HG02981 (cell line): ENCODE results near the gene TRPM3.
A peak's percentile ranks its signal among the peaks of the same experiment; 100 is the strongest.

Experiments used
- ATAC-seq: cut with Tn5 transposase; IDR thresholded peaks from one replicate; pipeline ENCODE4 v1.9.1; 2021; ENCODE audit warnings: mild to moderate bottlenecking, moderate library complexity; ENCODE audit not compliant: unreplicated experiment

TRPM3 gene

GRCh38 chr9:70951749-70952727 lies 169.4 kb downstream of the TRPM3 start:
- no peak for ATAC-seq

DNA sequence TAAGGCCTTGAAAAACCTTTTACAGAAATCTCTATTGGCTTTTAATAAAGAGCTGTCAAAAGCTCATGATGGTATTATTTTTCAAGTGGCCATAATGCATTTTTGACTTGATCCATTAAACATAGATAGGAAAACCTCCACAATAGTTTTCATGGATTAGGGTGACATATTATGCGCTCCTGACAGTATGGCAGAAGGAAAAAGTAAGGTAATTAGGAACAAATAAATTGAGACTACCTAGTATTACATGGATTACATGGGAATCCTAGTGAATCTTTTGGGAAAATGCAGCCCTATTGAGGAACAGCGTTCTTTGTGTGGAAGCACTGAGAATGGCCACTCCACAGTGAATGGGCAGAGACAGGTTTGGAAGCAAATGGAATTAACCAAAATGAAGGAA lies 171.2 kb downstream of the TRPM3 start:
- ATAC-seq = no peak

- no peak for ATAC-seq
Observed at GRCh38 chr9:70949239-70949638, 172.2 kb downstream of the TRPM3 start.

DNA sequence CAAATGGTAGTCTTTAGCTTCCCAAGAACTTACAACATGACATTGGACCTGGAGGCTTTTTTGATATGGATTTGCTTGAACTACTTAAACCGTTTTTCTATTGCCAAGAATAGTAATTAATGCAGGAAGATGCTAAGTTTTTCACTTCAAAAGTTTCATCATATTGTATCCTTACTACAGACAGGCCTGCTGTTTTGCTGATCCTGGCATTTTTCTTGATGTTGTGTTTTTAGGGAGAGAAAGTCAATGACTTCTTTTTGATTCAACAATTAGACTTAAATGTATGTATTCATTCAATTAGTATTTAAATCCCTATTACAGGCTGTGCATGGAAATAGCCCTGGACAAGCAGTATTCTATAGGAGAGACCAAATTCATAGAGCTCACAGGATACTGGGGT lies 172.7 kb downstream of the TRPM3 start:
- ATAC-seq = no peak

- ATAC-seq = no peak
Observed at GRCh38 chr9:70947511-70947910, 173.9 kb downstream of the TRPM3 start.

GRCh38 chr9:70947086-70947485 lies 174.3 kb downstream of the TRPM3 start:
- ATAC-seq = no peak

DNA sequence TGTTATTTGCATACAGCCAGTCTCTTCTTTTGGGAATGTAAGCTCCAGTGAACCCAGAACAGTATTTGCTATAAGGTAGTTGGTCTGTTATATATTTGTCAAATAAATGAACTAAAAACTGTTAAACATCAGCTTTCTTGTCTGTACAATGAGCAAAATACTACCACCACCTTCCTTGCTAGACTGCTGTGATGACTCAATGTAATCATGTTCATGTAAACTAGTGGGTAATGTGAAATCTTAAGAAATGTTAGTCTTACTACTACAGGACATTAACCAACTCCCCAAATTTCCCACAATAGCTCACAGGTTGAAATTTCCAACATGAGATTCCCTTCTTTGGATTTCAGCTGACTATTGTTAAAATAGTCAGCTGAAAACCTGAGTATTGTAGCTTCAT lies 176.1 kb downstream of the TRPM3 start:
- no peak for ATAC-seq

- ATAC-seq = no peak
Observed at GRCh38 chr9:70941191-70941590, 180.2 kb downstream of the TRPM3 start.

GRCh38 chr9:70940605-70941004 lies 180.8 kb downstream of the TRPM3 start:
- ATAC-seq = no peak

GRCh38 chr9:70936536-70936935 lies 184.9 kb downstream of the TRPM3 start:
- ATAC-seq = no peak

DNA sequence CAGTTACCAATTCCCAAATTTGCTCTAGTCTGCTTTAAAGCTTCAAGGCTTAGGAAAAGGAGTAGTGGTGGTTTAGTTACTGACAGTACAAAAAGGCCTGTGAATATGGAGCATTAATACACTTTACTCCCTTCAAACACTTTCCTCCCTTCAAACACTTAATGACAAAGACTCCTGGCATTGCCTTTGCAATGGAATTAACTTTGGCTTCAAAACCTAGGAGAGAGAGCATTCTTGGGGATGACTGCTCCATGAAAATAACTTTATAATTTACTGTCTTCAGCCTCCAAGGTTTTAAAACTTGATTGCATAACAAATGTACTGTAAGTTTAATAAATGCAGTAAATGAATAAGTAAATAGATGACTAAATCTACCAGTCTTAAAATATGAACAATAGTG lies 185.6 kb downstream of the TRPM3 start:
- no peak for ATAC-seq

DNA sequence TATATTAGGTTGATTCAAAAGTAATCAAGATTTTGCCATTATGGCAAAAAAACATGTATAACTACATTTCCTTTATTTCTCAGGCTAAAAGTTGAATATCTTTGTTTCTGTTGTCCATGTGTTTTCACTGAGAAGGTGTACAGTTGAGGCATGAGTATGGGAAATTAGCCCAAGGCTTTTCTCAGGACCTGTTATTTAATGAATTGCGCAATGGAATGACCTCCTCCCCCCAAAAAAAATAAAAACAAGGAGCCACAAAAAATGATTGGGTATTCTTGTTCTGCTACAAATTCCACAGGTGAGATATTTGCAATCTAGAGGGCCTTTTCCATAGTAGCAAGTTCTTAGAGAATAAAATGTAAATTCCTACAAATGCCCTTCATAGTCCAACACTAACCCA lies 186.8 kb downstream of the TRPM3 start:
- no peak for ATAC-seq

- ATAC-seq = no peak
Observed at GRCh38 chr9:70933321-70933720, 188.1 kb downstream of the TRPM3 start.

GRCh38 chr9:70932097-70932496 lies 189.3 kb downstream of the TRPM3 start:
- ATAC-seq = no peak

GRCh38 chr9:70927530-70927929 lies 193.9 kb downstream of the TRPM3 start:
- ATAC-seq = no peak

- ATAC-seq = peak; percentile 81
Observed at GRCh38 chr9:70924895-70925547, 196.4 kb downstream of the TRPM3 start.

DNA sequence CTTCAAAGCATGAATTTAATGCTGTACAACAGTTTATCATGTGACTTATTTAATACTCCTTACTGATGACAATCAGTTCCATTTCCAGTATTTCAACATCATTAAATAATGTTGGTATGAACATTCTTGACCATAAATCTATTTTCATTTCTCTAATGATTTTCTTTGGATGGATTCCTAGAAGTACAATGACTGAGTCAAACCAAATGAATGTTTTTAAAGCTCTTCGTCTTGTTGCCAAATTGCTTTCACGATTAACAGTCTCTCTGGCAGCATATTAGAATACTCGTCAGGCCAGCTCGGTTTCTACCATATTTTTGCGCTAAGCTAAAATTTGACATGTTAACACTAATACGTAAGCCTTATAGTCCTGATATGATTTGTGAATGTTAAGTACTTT lies 197.0 kb downstream of the TRPM3 start:
- ATAC-seq = no peak

DNA sequence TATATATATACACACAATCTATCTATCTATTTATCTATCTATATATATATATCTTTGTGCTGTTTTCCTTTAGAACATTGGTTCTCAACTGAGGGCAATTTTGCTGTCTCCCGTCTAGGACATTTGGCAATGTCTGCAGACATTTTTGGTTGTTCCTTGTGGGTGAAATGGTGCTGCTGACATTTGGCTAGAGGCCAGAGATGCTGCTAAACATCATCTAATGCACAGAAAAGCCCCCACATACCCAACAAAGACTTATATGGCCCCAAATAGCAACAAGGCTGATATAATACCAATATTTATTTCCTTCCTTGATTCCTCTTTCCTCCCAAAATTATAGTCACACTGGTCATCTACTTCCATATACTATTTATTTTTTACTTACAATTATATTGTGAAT lies 197.5 kb downstream of the TRPM3 start:
- ATAC-seq = no peak

- ATAC-seq = no peak
Observed at GRCh38 chr9:70921136-70921535, 200.3 kb downstream of the TRPM3 start.

- no peak for ATAC-seq
Observed at GRCh38 chr9:70917277-70917676, 204.1 kb downstream of the TRPM3 start.

GRCh38 chr9:70911791-70912190 lies 209.6 kb downstream of the TRPM3 start:
- no peak for ATAC-seq

- no peak for ATAC-seq
Observed at GRCh38 chr9:70910598-70910997, 210.8 kb downstream of the TRPM3 start.
